ENCODE measurements around the gene TMEM175. TPM values are rescaled to one million over a fixed set of nuclear protein-coding genes. Genes with fewer than 3 reads are reported as not detected.

The TMEM175 gene
- polyA plus RNA-seq, 1 of the 3 experiments (the other 2 are of a cell fraction): 54.2 TPM

GRCh38 chr4:984336-985054 is 52.2 kb downstream of the TMEM175 start:
- Histone ChIP-seq H3F3A (replicated peaks; ENCODE audit: insufficient read depth) (no peaks in the 10 kb centered on the region), H3K9ac (no peak overlapping the region), H3K36me3 (replicated peaks in 1 of 2; ENCODE audit: control insufficient read depth in 1 of 2, insufficient read depth in 2 of 2, low read length in 1 of 2) (no peaks in the 10 kb centered on the region), H3K4me1 (ENCODE audit: control insufficient read depth in 1 of 2, insufficient read depth in 2 of 2, low read depth in 1 of 2, low read length in 1 of 2) (peaks cover 10 to 17% of the 10 kb centered on the region in 2 experiments; a peak in 1 of 4 replicates), H3K9me3 (no peaks in the 10 kb centered on the region), H3K9me2 (no peaks in the 10 kb centered on the region), H3K27ac (ENCODE audit: low read depth in 2 of 2, low read length in 1 of 2) (no peak overlapping the region), H3K4me3 (ENCODE audit: low read depth in 2 of 2, low read length in 1 of 2) (no peak overlapping the region), H3K79me2 (ENCODE audit: insufficient read depth) (peaks cover 7% of the 10 kb centered on the region), H4K20me1 (ENCODE audit: insufficient read depth) (no peaks in the 10 kb centered on the region), H2AFZ (ENCODE audit: low read depth) (no peak overlapping the region), H3K4me2 (no peak overlapping the region), H3K27me3 (ENCODE audit: insufficient read depth) (no peaks in the 10 kb centered on the region)
- WGBS (ENCODE audit: low lambda C conversion rate): 94% methylated on average over 15 of the region's 15 CpGs
- no peak for DNase-seq
- ChIA-PET POLR2A (no interaction called here), CTCF (no interaction called here)
- TF ChIP-seq TAF1 (IDR thresholded peaks at IDR 0.05; ENCODE audit: borderline replicate concordance, low read depth, low read length) (no peak), RFX5 (IDR thresholded peaks at IDR 0.05; ENCODE audit: low read length) (no peak), ZBTB33 (IDR thresholded peaks at IDR 0.05; ENCODE audit: borderline replicate concordance, low read depth) (no peak), USF2 (IDR thresholded peaks at IDR 0.05; ENCODE audit: borderline replicate concordance, low read depth, low read length) (no peak), CTCF (IDR thresholded peaks at IDR 0.05) (no peak), RCOR1 (IDR thresholded peaks at IDR 0.05; ENCODE audit: low read length) (no peak), FOSL2 (IDR thresholded peaks at IDR 0.05; ENCODE audit: borderline replicate concordance, low read depth) (no peak)

- H2AFZ ChIP-seq (ENCODE audit: low read depth): no peak overlapping the region
Measured at GRCh38 chr4:985123-985830, 53.0 kb downstream of the TMEM175 start.

More at GRCh38 chr4:985123-985830, 53.0 kb downstream of the TMEM175 start:
- Histone ChIP-seq H3F3A (replicated peaks; ENCODE audit: insufficient read depth) (no peaks in the 10 kb centered on the region), H3K4me2 (no peak overlapping the region), H3K4me1 (ENCODE audit: control insufficient read depth in 1 of 2, insufficient read depth in 2 of 2, low read depth in 1 of 2, low read length in 1 of 2) (peaks cover 10 to 17% of the 10 kb centered on the region in 2 experiments; a peak in 1 of 4 replicates), H4K20me1 (ENCODE audit: insufficient read depth) (no peaks in the 10 kb centered on the region), H3K9me3 (no peaks in the 10 kb centered on the region), H3K9ac (no peak overlapping the region), H3K79me2 (ENCODE audit: insufficient read depth) (peaks cover 7% of the 10 kb centered on the region), H3K27me3 (ENCODE audit: insufficient read depth) (no peaks in the 10 kb centered on the region), H3K27ac (ENCODE audit: low read depth in 2 of 2, low read length in 1 of 2) (no peak overlapping the region), H3K4me3 (ENCODE audit: low read depth in 2 of 2, low read length in 1 of 2) (no peak overlapping the region), H3K36me3 (replicated peaks in 1 of 2; ENCODE audit: control insufficient read depth in 1 of 2, insufficient read depth in 2 of 2, low read length in 1 of 2) (peaks cover 0 to 7% of the 10 kb centered on the region in 2 experiments), H3K9me2 (no peaks in the 10 kb centered on the region)
- ChIA-PET CTCF (no interaction called here), POLR2A (no interaction called here)
- WGBS (ENCODE audit: low lambda C conversion rate): 97% methylated on average over 16 of the region's 23 CpGs
- TF ChIP-seq SMC3 (IDR thresholded peaks at IDR 0.05; ENCODE audit: low read depth, low read length) (no peak), CTCF (IDR thresholded peaks at IDR 0.05) (no peak)
- no peak for DNase-seq

All from SK-N-SH (cell line).